ENCODE results near the gene FANK1.

DNA sequence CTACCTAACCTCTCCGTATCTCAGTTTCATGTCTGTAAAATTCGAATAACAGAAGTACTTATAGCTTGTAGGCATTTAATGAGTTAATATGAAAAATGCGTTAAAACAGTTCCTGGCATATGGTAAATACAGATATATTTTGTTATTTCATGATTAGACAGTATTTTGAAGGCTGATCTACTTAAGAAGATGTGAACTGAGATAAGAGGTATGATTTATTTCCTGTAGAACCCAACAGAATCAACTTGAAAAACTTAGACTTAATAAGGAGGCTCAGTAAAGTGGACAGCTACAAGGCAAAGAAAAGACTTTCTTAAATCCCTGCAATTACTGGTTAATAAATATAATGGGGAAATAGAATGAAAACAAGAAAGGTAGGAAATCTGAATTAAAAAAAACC lies 103.3 kb downstream of the FANK1 start:
- TF ChIP-seq, protein P1, sequence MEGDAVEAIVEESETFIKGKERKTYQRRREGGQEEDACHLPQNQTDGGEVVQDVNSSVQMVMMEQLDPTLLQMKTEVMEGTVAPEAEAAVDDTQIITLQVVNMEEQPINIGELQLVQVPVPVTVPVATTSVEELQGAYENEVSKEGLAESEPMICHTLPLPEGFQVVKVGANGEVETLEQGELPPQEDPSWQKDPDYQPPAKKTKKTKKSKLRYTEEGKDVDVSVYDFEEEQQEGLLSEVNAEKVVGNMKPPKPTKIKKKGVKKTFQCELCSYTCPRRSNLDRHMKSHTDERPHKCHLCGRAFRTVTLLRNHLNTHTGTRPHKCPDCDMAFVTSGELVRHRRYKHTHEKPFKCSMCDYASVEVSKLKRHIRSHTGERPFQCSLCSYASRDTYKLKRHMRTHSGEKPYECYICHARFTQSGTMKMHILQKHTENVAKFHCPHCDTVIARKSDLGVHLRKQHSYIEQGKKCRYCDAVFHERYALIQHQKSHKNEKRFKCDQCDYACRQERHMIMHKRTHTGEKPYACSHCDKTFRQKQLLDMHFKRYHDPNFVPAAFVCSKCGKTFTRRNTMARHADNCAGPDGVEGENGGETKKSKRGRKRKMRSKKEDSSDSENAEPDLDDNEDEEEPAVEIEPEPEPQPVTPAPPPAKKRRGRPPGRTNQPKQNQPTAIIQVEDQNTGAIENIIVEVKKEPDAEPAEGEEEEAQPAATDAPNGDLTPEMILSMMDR (IDR thresholded peaks at IDR 0.05; ENCODE audit: low read length) = no peak
- TF ChIP-seq EZH2 (optimal IDR thresholded peaks at IDR 0.05; ENCODE audit: low read depth, low read length) = no peak

Data from MM.1S (cell line).